GM12875 (cell line): ENCODE data around the gene STPG4.

Experiments
- H3K4me3 ChIP-seq: one replicate; pipeline ENCODE4 v1.5.1; 2011; ENCODE audit warnings: low read depth, low read length, control low read depth
- CTCF ChIP-seq: IDR thresholded peaks from 2 replicates; pipeline ENCODE4 v1.5.1; 2011; ENCODE audit warnings: low read depth, mild to moderate bottlenecking, control low read depth, inconsistent platforms, low read length, moderate library complexity, borderline replicate concordance; ENCODE audit not compliant: insufficient read depth

The STPG4 gene

GRCh38 chr2:47161475-47161874 lies 6.4 kb upstream of the STPG4 start:
- no peak for TF ChIP-seq CTCF
- no peak overlapping the region for H3K4me3 ChIP-seq

GRCh38 chr2:47160660-47161059 lies 5.6 kb upstream of the STPG4 start:
- TF ChIP-seq CTCF = no peak
- H3K4me3 ChIP-seq = no peak overlapping the region

GRCh38 chr2:47160211-47160610 lies 5.1 kb upstream of the STPG4 start:
- no peak overlapping the region for H3K4me3 ChIP-seq
- TF ChIP-seq CTCF = no peak

- H3K4me3 ChIP-seq = no peak overlapping the region
- TF ChIP-seq CTCF = no peak
Measured at GRCh38 chr2:47159627-47160026, 4.5 kb upstream of the STPG4 start.

GRCh38 chr2:47158576-47158975 lies 3.5 kb upstream of the STPG4 start:
- no peak overlapping the region for H3K4me3 ChIP-seq
- no peak for TF ChIP-seq CTCF

- TF ChIP-seq CTCF = no peak
- H3K4me3 ChIP-seq = no peak overlapping the region
Measured at GRCh38 chr2:47152803-47153202, 2.3 kb downstream of the STPG4 start.

GRCh38 chr2:47150175-47150574 lies 4.9 kb downstream of the STPG4 start:
- H3K4me3 ChIP-seq = no peak overlapping the region
- no peak for TF ChIP-seq CTCF
